Measurements from ENCODE around the gene C18orf63. TPM values are rescaled to one million over a fixed set of nuclear protein-coding genes. Genes with fewer than 3 reads are reported as not detected.

C18orf63 gene
- total RNA-seq, 1 experiment from 2014 or later: not detected

DNA sequence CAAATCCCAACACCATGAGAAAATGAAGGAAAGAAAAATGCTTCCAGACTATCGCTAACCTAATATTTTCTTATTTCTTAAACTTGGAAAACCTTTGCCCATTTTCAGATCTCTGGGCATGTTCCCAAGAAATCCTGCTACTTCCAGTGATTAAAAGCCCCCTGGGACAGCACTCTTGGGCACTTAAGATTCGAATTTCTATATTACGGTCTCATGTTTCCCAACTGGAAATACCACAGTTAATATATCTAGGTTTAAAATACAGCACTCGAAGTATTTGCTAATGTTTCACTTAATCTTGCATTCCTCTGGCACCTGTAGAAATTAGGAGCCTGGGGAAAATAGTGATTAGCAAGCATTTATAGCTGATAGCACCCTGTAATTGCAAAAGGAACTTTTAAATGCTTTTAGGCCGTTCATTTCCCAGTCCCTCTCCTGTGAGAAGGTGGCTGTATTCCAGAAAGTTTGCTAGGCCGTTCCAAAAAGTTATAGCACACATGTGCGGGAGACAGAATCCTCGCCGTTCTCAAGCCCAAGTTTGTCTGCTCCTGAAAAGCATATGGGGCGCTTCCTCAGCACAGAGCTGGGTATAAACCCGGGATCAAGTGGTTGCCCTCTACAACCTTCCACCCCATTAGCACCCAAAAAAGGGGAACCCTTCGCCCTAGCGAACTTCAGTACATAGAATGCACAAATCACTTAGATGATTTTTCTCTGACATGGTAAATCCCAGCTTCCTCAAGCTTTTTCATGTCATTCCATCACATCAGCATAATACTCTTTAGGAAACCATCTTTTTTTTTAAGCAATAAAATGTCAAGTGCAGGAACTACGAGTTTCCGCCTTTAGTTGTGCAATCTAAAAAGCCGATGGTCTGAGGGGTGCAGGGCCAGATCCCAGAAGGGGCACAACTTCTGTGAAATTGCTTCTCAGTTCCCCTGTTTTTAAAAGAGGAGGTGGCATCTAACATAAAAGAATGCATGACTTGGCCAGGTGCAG, 80.8 kb downstream of the C18orf63 start:
- no peak overlapping the region for H3K27ac ChIP-seq (ENCODE audit: low read depth, low read length, poor library complexity, severe bottlenecking)
- no peaks in the 10 kb centered on the region for H3K36me3 ChIP-seq (ENCODE audit: insufficient read depth, low read length, poor library complexity, severe bottlenecking)
- TF ChIP-seq, protein P1, sequence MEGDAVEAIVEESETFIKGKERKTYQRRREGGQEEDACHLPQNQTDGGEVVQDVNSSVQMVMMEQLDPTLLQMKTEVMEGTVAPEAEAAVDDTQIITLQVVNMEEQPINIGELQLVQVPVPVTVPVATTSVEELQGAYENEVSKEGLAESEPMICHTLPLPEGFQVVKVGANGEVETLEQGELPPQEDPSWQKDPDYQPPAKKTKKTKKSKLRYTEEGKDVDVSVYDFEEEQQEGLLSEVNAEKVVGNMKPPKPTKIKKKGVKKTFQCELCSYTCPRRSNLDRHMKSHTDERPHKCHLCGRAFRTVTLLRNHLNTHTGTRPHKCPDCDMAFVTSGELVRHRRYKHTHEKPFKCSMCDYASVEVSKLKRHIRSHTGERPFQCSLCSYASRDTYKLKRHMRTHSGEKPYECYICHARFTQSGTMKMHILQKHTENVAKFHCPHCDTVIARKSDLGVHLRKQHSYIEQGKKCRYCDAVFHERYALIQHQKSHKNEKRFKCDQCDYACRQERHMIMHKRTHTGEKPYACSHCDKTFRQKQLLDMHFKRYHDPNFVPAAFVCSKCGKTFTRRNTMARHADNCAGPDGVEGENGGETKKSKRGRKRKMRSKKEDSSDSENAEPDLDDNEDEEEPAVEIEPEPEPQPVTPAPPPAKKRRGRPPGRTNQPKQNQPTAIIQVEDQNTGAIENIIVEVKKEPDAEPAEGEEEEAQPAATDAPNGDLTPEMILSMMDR (conservative IDR thresholded peaks at IDR 0.05; ENCODE audit: low read depth, low read length): no peak
- H3K9me3 ChIP-seq (ENCODE audit: low read depth, low read length, poor library complexity, severe bottlenecking): no peaks in the 10 kb centered on the region
- no peak overlapping the region for H3K4me3 ChIP-seq (ENCODE audit: low read depth, low read length, poor library complexity, severe bottlenecking)
- DNase-seq (ENCODE audit: low spot score): peak; percentile 11
- no TSS peak for BruUV-seq (replicated peaks)
- CTCF ChIA-PET: no interaction called here
- intact Hi-C loops (cut with micrococcal nuclease; ENCODE audit: unreplicated experiment): no loop called here
- POLR2A ChIA-PET (ENCODE audit: low non-redundant PET): no interaction called here
- no peaks in the 10 kb centered on the region for H3K4me1 ChIP-seq (ENCODE audit: insufficient read depth, low read length, poor library complexity, severe bottlenecking)
- peaks cover 41% of the 10 kb centered on the region for H3K27me3 ChIP-seq (replicated peaks; ENCODE audit: insufficient read depth, low read depth, low read length, poor library complexity)

DNA sequence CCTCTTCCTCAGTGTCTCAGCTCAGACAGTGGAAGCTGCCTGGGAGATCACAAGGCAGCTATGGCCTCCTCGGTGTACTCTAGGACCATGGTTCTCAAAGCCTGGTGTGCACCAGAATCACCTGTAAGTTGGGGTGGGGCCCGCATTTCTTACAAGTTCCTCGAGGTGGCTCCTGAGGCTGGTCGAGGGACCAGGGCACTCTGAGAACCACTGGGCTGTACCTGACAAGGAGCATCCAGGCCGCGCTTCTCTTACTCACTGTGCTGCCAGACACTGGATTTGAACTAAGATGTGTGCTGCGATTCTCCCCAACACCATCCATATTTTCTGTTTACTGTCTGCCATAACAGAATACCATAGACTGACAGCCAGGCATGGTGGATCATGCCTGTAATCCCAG, 81.9 kb downstream of the C18orf63 start:
- H3K4me1 ChIP-seq (ENCODE audit: insufficient read depth, low read length, poor library complexity, severe bottlenecking): no peaks in the 10 kb centered on the region
- H3K4me3 ChIP-seq (ENCODE audit: low read depth, low read length, poor library complexity, severe bottlenecking): no peak overlapping the region
- BruUV-seq (replicated peaks): no TSS peak
- intact Hi-C loops (cut with micrococcal nuclease; ENCODE audit: unreplicated experiment): no loop called here
- ChIA-PET POLR2A (ENCODE audit: low non-redundant PET) (no interaction called here), CTCF (no interaction called here)
- no peaks in the 10 kb centered on the region for H3K9me3 ChIP-seq (ENCODE audit: low read depth, low read length, poor library complexity, severe bottlenecking)
- H3K36me3 ChIP-seq (ENCODE audit: insufficient read depth, low read length, poor library complexity, severe bottlenecking): no peaks in the 10 kb centered on the region
- no peak for TF ChIP-seq EZH2 (IDR thresholded peaks at IDR 0.05; ENCODE audit: borderline replicate concordance, low read depth, low read length, poor library complexity, severe bottlenecking)
- TF ChIP-seq, protein P1 (conservative IDR thresholded peaks at IDR 0.05; ENCODE audit: low read depth, low read length): no peak
- peaks cover 31% of the 10 kb centered on the region for H3K27me3 ChIP-seq (replicated peaks; ENCODE audit: insufficient read depth, low read depth, low read length, poor library complexity)
- no peak for DNase-seq (ENCODE audit: low spot score)
- no peak overlapping the region for H3K27ac ChIP-seq (ENCODE audit: low read depth, low read length, poor library complexity, severe bottlenecking)

DNA sequence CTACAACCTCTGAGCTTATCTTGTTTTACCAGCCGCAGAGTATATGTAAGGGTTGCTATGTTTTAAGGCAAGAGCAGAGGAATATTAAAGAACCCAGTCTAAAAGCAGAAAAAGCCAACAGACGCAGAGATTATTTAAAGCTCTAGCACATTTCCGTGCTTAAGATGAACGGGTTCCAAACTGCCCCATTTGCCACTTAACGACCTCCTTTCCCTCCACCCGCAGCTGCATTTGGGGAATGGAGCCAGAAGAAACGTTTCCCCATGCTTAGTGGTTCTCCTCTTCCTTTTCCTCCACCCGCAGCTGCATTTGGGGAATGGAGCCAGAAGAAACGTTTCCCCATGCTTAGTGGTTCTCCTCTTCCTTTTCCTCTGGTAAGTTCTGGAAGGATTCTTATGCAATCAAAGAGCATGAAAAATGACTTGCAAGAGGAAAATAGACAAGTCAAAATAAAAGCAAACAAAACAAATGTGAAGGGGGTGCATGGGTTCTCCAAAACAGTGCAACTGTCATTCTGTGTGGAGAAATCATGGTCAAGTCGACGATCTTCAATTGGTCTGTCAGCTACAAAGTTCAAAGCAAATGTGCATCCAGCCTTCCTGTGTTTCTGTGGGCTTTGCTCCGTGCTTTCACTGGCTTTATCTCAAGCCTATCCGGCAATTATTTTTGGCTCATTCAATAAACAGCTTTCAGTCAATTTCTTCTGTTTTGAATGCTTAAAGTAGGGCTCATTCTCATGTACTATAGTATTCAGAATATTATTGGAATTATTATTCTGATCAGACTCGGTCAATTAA, 83.7 kb downstream of the C18orf63 start:
- H3K9me3 ChIP-seq (ENCODE audit: low read depth, low read length, poor library complexity, severe bottlenecking): no peaks in the 10 kb centered on the region
- TF ChIP-seq, protein P1 (conservative IDR thresholded peaks at IDR 0.05; ENCODE audit: low read depth, low read length): no peak
- TF ChIP-seq EZH2 (IDR thresholded peaks at IDR 0.05; ENCODE audit: borderline replicate concordance, low read depth, low read length, poor library complexity, severe bottlenecking): no peak
- H3K36me3 ChIP-seq (ENCODE audit: insufficient read depth, low read length, poor library complexity, severe bottlenecking): no peaks in the 10 kb centered on the region
- peaks cover 22% of the 10 kb centered on the region for H3K27me3 ChIP-seq (replicated peaks; ENCODE audit: insufficient read depth, low read depth, low read length, poor library complexity)
- DNase-seq (ENCODE audit: low spot score): no peak
- POLR2A ChIA-PET (ENCODE audit: low non-redundant PET): no interaction called here
- H3K4me3 ChIP-seq (ENCODE audit: low read depth, low read length, poor library complexity, severe bottlenecking): no peak overlapping the region
- no TSS peak for BruUV-seq (replicated peaks)
- no peaks in the 10 kb centered on the region for H3K4me1 ChIP-seq (ENCODE audit: insufficient read depth, low read length, poor library complexity, severe bottlenecking)
- CTCF ChIA-PET: no interaction called here
- intact Hi-C loops (cut with micrococcal nuclease; ENCODE audit: unreplicated experiment): no loop called here
- no peak overlapping the region for H3K27ac ChIP-seq (ENCODE audit: low read depth, low read length, poor library complexity, severe bottlenecking)
